ENCODE results near the gene CNOT1.

The CNOT1 gene

DNA sequence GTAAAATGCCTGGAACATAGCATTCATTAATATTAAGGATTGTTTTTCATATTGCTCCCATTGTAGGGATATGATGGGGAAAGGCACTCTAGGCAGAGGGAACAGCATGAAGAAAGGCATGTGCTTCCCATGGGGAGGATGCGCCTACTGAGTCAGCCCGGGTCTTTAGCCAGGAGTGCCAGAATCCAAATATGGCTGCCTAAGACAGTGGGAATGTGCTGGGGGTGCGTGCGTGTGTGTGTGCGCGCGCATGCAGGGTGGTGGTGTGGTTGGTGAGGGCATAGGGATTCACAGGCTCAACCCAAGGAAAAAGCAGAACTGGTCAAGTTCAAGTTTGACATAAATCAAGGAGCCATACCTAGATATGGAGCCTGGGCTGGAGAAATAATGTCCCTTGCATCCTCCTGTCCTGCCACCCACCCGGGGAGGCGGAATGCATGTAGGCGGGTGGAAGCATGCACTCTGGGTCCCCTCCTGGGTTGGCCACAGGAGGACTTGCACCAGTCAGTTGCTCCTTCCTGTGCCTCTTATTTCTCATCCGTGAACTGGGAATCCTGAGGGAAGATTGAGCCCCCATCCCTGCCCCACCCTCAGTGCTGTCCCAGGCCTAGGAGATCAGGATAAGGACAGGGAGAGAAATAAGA lies 148.3 kb downstream of the CNOT1 start:
- no peak for DNase-seq

DNA sequence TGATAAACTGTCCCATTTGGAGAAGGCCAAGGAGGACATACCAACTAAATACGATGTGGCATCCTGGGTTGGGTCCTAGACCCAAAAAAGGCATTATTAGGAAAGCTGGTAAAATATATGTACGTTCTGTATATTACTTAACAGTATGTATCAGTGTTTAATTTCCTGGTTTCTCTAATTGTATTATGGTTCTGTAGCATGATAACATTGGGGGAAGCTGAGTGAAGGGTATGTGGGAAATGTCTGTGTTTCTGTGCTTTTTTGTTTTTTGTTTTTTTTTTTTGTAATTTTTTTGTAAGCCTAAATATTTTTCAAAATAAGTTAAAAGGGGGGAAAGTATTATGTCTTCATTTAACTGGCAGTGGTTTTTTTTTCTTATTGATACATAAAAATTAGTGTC lies 151.2 kb downstream of the CNOT1 start:
- DNase-seq = no peak

DNA sequence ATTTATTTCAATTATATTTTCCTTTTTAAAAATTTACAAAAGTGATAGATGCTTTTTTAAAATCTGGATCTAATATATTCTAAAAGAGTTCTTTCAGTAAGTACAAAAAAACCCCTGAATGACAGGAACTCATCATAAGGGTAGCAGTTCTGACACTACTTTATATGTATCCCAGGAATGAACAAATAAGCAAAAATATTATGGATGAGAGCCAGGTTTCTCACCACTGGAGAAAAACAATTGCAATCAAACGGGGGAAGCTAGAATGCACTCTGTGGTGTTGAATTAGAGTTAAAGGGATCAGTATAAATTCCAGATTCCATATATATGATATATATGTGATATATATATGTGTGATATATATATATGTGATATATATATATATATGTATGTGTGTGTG lies 152.8 kb downstream of the CNOT1 start:
- no peak for DNase-seq

DNA sequence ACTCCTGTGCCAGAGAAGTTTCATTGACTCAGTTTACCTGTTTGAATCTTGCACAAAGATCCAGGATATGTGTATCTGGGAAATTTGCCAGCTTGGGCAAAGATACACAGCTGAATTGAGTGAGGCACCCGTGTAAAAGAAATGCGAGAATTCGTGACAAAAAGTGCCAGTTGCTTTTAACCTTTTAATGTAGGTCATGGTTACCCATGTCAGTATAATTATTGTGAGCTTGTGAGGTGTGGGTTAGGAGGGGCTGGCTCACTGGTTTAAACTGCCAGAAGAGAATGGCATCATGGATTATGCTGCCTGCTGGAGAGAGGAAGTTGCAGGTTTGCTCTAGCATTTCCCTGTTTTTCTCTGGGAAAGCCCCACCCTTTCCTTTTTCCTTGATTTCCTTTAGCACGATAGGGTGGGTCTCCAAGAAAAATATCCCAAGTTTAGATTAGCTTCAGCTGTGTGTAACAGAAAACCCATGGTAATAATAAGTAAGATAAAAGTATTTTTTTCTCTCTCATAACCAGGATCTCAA lies 154.5 kb downstream of the CNOT1 start:
- DNase-seq = no peak

DNA sequence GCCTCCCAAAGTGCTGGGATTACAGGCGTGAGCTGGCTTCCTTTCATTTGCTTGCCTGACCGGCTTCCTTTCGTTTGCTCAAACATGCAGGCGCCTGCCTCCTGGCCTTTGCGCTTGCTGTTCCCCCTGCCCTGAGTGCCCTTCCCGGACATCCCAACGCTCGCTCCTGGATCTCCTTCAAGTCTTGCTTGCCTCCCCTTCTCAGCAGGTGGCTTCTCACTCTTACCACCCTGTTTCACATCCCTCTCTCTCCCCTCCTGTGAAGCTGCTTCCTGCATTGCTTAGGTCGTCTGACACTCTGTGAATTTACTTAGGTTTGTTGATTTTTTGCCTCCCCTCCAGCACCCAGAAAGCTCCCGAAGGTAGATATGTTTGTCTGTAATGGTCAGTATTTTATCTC lies 155.3 kb downstream of the CNOT1 start:
- DNase-seq = no peak

DNA sequence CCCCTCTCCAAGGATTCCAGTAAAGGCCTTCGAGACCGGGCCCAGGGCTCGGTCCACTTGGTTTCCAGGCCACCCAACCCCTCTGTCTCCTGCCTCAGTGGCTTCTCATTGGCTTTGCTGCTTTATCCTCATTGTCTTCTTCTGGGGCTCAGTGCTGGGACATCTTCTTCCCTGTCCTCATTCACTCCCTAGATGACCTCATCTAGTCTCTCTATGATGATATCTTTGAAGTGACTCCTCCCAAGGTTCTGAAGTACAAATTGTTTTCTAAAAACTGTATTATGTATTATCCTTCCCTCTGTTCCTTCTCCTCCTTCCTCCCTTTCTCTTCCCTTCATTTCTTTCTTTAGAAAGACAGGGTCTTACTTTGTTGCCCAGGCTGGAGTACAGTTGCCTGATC lies 156.8 kb downstream of the CNOT1 start:
- no peak for DNase-seq

DNA sequence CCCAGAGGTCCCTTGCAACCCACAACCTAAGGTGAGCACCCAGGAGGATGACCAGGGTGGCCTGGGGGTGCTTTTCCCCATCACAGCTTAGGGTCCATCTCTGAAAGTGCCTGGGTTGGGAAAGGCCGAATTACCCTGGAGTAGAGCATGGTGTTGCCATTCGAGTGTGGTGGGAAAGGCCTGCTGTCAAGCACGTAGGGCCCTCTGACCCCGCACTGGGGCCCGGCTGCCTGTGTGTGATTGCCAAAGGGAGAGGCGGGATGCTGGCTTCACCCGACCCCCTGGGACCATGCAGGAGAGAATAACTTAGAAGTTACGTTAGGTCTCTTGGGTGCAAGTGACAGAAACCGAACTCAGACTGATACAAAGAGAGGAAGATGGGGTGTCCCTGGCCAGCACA lies 157.4 kb downstream of the CNOT1 start:
- no peak for DNase-seq

DNA sequence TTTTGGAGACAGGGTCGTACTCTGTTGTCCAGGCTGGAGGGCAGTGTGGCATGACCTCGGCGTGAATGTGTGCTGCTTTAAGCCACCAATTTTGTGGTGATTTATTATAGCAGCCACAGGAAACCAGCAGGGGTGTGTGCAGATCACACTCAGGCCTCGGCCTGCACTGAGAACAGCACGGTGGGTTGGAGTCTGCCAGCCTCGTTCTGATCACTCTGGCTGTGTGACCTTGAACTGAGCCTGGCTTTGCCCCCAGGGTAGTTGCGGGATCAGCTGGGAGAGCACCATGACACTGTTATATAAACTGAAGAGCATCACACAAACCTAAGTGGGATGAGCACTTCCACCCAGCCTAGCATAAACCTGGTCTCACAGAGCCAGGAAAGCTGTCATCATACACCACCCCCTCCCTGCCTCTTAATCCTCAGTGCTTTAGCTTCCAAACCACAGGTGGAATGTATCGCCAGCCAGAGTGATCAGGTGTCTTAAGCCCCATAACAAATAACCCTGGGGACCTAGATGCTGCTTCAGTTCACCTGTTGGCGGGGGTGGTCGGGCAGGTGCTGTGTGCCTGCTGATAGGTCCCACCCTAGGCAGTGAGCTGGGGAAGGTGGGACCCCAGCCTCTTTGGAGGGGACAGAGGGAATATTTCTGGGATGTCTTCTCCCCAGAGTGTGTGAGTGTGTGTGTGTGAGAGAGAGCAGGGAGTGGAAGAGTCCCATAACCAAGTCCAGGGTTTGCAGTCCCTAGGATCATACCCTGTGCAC lies 158.2 kb downstream of the CNOT1 start:
- no peak for DNase-seq
